DLD1 (cell line): ENCODE measurements around the gene DMBX1.

Source experiments
- in situ Hi-C: cut with HindIII; loops from 2 replicates; pipeline ENCODE4 v1.10.0; 2017; ENCODE audit warnings: low sequenced_read_pairs

Gene DMBX1

DNA sequence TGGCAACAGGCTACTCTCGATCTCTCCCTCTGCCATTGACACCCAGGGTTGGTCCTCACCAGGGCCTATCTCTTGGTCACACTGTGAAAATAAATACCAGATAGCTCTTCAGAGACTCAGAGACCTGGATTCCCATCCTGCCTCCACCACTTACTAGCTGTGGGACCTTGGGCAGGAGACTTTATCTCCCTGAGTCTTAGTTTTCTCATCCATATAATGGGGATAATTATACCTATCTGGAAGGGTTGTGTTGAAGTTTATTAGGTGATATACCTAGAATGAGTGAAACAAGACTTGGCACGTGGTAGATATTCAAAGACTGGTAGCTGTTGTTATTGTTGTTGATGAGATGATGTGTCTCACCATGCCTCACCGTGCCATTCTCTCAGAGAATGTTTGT lies 7.4 kb downstream of the DMBX1 start:
- in situ Hi-C loops, result no loop called here

DNA sequence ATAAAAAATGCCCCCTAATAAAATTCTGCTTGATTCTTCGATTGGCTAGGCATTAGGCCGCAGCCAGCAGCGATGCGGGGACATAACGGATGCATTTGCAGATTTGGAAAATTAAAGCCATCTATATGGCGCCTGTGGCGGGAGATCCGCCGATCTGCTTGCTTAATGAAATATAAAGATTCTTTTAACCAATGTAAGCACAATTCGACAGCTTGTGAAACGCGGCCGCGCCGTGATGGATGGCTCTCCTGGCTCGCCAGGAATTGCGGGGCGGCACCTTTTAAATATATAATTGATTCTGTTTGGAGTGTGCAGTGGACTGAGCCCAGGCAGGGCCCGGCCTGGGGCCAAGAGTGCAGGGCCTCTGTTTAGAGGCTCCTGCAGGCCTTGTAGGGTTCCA lies 8.0 kb downstream of the DMBX1 start:
- in situ Hi-C loops, result no loop called here

GRCh38 chr1:46501528-46501927 lies 11.9 kb downstream of the DMBX1 start:
- in situ Hi-C loops, result no loop called here

DNA sequence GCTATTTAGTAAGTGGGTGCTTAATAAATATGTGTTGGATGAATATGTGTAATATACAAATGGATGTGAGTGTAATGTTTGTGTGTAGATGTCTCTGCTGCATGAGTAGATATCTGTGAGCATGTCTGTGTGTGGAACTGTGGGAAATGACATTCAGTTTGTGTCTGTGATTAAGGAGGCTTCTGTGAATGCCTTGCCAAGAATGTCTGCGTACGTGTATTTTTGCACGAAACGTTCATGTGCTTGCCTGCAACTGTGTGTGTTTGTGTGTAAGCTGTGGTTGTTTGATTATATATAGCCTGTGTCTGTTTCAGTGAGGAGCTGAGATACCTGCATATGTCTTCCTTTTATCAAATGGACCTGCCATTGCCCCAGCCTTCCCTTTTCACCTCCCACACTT lies 13.8 kb downstream of the DMBX1 start:
- in situ Hi-C loops, result no loop called here

- in situ Hi-C loops, result no loop called here
These were observed 17.0 kb downstream of the DMBX1 start for GRCh38 chr1:46506470-46507219.

GRCh38 chr1:46508757-46509156 lies 19.1 kb downstream of the DMBX1 start:
- in situ Hi-C loops, result no loop called here

- in situ Hi-C loops, result no loop called here
These were observed 20.8 kb downstream of the DMBX1 start for GRCh38 chr1:46510341-46510997.

DNA sequence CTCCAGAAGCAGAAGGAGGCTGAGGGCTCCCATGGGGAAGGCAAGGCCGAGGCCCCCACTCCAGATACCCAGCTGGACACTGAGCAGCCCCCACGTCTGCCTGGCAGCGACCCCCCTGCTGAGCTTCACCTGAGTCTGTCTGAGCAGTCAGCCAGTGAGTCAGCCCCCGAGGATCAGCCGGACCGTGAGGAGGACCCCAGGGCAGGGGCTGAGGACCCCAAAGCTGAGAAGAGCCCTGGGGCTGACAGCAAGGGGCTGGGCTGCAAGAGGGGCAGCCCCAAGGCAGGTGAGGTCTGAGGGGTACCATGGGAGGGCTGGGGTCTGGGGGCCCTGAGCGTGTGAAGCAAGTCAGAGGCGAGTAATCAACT lies 21.3 kb downstream of the DMBX1 start:
- in situ Hi-C loops, result no loop called here

DNA sequence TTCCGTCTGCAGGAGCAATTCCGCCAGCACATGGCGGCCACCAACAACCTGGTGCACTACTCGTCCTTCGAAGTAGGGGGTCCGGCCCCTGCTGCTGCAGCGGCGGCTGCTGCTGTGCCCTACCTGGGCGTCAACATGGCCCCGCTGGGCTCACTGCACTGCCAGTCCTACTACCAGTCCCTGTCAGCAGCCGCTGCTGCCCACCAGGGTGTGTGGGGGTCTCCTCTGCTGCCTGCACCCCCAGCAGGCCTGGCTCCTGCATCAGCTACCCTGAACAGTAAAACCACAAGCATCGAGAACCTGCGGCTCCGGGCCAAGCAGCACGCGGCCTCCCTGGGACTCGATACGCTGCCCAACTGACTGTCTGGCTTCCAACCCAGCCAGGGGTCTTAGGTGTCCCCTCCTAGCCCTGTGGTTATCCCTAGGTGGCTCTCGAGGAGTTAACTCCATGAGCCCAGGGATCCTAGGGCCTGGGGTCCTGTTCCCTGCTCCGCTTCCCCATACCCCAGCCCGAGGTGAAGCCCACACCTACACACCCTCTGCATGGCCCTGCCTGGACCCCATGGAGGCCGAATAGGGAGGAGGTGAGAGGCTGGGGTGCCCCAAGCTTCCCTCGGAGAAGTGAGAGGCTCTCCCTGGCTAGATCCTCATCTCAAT lies 22.6 kb downstream of the DMBX1 start:
- in situ Hi-C loops, result no loop called here

DNA sequence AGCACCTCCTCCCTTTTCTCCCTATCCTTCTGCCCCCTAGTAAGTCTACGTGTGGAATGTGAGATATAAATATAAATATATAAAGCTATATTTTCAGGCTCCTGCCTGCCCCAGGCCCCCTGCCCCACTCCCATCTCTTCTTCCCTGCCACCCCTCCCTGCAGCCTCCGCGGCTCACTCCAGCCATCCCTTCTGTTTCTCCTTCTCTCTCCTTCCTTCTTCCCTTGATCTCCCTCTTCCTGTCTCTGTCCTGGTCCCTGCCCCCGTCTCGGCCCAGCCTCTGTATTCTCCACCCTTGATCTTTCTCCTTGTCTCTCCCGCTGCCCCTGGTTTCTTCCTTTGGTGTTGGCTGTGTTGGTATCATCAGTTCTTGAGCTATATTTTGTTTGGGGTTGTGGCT lies 23.2 kb downstream of the DMBX1 start:
- in situ Hi-C loops, result no loop called here

GRCh38 chr1:46513536-46513935 lies 23.9 kb downstream of the DMBX1 start:
- in situ Hi-C loops, result no loop called here

GRCh38 chr1:46515576-46515975 lies 25.9 kb downstream of the DMBX1 start:
- in situ Hi-C loops, result no loop called here

DNA sequence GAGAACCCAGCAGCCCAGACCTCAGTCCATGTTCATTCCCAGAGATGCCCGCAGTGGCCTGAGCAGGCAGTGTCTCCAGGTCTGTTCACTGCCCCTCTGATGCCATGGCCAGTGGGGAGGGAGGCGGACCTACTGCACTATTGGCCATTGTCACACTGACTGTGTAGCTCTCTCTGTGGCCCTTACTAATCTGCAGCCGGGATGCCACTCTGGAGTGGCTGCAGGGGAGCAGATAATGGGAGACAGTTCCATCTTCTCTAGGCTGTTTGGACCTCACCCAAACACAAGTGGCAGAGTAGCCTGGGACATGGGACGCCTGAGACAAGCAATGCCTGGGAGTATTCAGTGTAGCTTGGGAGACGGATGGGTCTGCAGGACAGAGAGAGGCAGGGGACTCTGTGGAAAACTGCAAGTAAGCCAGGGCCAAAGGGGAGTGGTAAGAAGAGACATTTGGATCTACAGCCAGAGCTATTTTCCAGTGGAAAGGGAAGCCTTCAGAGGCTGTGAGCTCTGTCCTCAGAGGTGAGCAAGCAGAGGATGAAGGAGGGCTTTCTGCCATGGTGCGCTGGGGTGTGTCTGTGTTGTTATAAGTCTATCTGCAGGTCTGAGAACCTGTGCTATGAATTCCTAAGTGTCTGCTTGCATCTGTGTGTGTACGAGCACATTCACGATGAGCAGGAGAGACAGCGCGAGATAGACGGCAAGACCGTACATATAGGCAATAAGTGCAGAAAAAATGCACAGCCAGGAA lies 26.7 kb downstream of the DMBX1 start:
- in situ Hi-C loops, result no loop called here

- in situ Hi-C loops, result no loop called here
These were observed 27.5 kb downstream of the DMBX1 start for GRCh38 chr1:46517010-46517600.

DNA sequence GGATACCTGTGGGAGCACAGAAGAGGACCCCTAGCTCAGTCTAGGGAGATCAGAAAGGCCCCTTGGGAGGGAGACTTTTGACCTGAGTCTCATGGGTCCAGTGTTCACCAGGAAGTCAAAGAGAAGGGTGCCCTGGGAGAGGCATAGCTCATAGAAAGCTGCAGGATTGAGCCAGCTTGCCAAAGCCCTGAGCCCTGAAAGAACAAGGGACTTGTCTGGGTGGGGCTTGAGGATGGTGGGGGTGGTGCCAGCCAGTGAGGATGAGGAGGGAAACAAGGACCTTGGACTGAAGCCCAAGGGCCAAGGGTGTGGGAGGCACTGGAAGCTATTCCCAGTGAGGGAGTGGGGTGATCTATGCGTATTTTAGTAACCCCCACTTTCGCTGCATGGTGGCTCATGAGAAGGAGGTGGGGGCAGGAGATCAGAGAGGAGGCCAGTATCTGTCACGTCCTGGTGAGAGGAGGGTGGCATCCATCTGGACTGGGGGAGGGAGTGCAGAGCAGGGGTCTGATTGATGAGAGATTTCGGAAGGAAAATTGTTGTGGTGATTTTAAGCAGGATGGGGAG lies 28.4 kb downstream of the DMBX1 start:
- in situ Hi-C loops, result no loop called here

GRCh38 chr1:46519209-46519608 lies 29.6 kb downstream of the DMBX1 start:
- in situ Hi-C loops, result no loop called here

- in situ Hi-C loops, result no loop called here
These were observed 30.7 kb downstream of the DMBX1 start for GRCh38 chr1:46520063-46520911.

GRCh38 chr1:46521414-46521813 lies 31.8 kb downstream of the DMBX1 start:
- in situ Hi-C loops, result no loop called here

DNA sequence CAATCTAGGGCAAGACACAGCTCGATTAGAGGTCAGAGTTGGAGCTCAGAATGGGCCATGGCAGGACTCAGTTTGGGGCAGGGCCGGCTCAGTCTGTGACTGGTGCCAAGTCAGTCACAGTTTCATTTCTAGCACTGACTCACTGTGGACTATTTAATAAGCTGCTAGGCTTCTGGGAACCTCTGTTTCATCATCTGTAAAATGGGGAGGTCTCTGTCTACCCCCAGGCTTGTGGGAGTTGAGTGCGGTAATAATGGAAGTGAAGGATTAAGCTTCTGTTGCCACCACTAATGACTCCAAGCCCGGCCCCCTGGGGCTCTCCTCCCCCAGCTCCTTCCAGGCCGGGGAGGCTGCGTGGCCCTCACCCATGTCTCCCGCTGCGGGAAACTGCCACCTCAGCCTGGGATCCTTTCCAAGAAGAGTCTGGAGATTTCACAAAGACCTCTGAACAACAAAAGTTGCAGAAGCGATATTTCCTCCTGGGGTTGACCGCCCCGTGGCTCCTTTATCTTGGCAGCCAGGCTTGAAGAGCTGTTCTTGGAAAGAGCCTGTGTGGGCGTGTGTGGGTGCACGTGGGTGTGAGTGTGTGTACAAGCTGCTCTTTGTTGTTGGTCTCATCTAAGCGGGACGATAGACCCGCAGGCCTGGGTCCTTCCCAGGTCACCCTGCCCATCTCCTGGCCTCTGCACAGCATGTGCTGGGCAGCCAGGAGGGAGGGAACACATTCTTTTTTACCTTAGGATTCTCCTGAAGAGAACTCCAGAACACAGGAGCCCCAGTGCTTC lies 32.7 kb downstream of the DMBX1 start:
- in situ Hi-C loops, result no loop called here
